Endometrial microvascular endothelial cells (primary cell): ENCODE measurements around the gene OLFM1. TPM values are rescaled to one million over a fixed set of nuclear protein-coding genes. Genes with fewer than 3 reads are reported as not detected.

Experiments
- in situ Hi-C: cut with HindIII; loops from 2 replicates; pipeline ENCODE4 v1.10.0; 2017; ENCODE audit warnings: low sequenced_read_pairs, low pct_unique_long_range_greater_than_20kb; ENCODE audit errors: inconsistent ontology term
- total RNA-seq: library from RNA; depleted of rRNA; stranded (reverse); fragments of >200 nt; gene quantifications from one replicate; pipeline ENCODE4 v1.2.3, GENCODE V29; 2015; ENCODE audit errors: inconsistent ontology term

Gene OLFM1
- total RNA-seq, 1 donor from 2014 or later, result not detected

GRCh38 chr9:135084881-135085760 lies 2.3 kb upstream of the OLFM1 start:
- in situ Hi-C loops, result loop anchor here (10.0 kb wide), 1 partner anchor 330 kb away; no protein-coding TSS in a partner anchor

GRCh38 chr9:135085830-135086546 lies 1.5 kb upstream of the OLFM1 start:
- in situ Hi-C loops, result loop anchor here (10.0 kb wide), 1 partner anchor 329 kb away; no protein-coding TSS in a partner anchor

GRCh38 chr9:135086597-135087488 lies 625 bp upstream of the OLFM1 start:
- in situ Hi-C loops, result loop anchor here (10.0 kb wide), 1 partner anchor 328 kb away; no protein-coding TSS in a partner anchor

GRCh38 chr9:135087899-135088347 lies 455 bp downstream of the OLFM1 start:
- in situ Hi-C loops, result loop anchor here (10.0 kb wide), 1 partner anchor 327 kb away; no protein-coding TSS in a partner anchor

- in situ Hi-C loops, result loop anchor here (10.0 kb wide), 1 partner anchor 326 kb away; no protein-coding TSS in a partner anchor
Measured at GRCh38 chr9:135088348-135088978, 995 bp downstream of the OLFM1 start.

GRCh38 chr9:135088979-135089847 lies 1.7 kb downstream of the OLFM1 start:
- in situ Hi-C loops, result loop anchor here (10.0 kb wide), 1 partner anchor 326 kb away; no protein-coding TSS in a partner anchor

GRCh38 chr9:135090081-135090480 lies 2.6 kb downstream of the OLFM1 start:
- in situ Hi-C loops, result no loop called here

GRCh38 chr9:135090547-135090946 lies 3.1 kb downstream of the OLFM1 start:
- in situ Hi-C loops, result no loop called here

GRCh38 chr9:135091545-135091944 lies 4.1 kb downstream of the OLFM1 start:
- in situ Hi-C loops, result no loop called here

- in situ Hi-C loops, result no loop called here
Measured at GRCh38 chr9:135093111-135093510, 5.6 kb downstream of the OLFM1 start.

- in situ Hi-C loops, result no loop called here
Measured at GRCh38 chr9:135093911-135094584, 6.6 kb downstream of the OLFM1 start.

GRCh38 chr9:135095470-135096407 lies 8.3 kb downstream of the OLFM1 start:
- in situ Hi-C loops, result no loop called here

GRCh38 chr9:135096408-135096895 lies 9.0 kb downstream of the OLFM1 start:
- in situ Hi-C loops, result no loop called here

GRCh38 chr9:135098400-135099105 lies 11.1 kb downstream of the OLFM1 start:
- in situ Hi-C loops, result no loop called here

- in situ Hi-C loops, result no loop called here
Measured at GRCh38 chr9:135099574-135099973, 12.1 kb downstream of the OLFM1 start.
